HUES48 (cell line): ENCODE data around the gene UBTF.

ENCODE experiments used
- H3K27ac ChIP-seq: one replicate; pipeline ENCODE4 v1.7.0; 2013; ENCODE audit warnings: low read depth, low read length, inconsistent platforms
- H3K27me3 ChIP-seq: 2 replicates; pipeline ENCODE4 v1.6.1; 2013; ENCODE audit warnings: mild to moderate bottlenecking, low read length; ENCODE audit not compliant: control insufficient read depth, insufficient read depth
- H3K36me3 ChIP-seq: 2 replicates; pipeline ENCODE4 v1.6.1; 2013; ENCODE audit warnings: low read length; ENCODE audit not compliant: control insufficient read depth, insufficient read depth
- H3K4me1 ChIP-seq: 2 replicates; pipeline ENCODE4 v1.6.1; 2013; ENCODE audit warnings: mild to moderate bottlenecking, low read length; ENCODE audit not compliant: control insufficient read depth, insufficient read depth
- H3K4me3 ChIP-seq: 2 replicates; pipeline ENCODE4 v1.5.1; 2013; ENCODE audit warnings: mild to moderate bottlenecking, low read depth, low read length
- H3K9ac ChIP-seq: 2 replicates; pipeline ENCODE4 v1.6.1; 2013; ENCODE audit warnings: mild to moderate bottlenecking, low read depth, low read length, moderate library complexity
- H3K9me3 ChIP-seq: 2 replicates; pipeline ENCODE4 v1.6.1; 2013; ENCODE audit warnings: low read length; ENCODE audit not compliant: control insufficient read depth, insufficient read depth

Gene UBTF

DNA sequence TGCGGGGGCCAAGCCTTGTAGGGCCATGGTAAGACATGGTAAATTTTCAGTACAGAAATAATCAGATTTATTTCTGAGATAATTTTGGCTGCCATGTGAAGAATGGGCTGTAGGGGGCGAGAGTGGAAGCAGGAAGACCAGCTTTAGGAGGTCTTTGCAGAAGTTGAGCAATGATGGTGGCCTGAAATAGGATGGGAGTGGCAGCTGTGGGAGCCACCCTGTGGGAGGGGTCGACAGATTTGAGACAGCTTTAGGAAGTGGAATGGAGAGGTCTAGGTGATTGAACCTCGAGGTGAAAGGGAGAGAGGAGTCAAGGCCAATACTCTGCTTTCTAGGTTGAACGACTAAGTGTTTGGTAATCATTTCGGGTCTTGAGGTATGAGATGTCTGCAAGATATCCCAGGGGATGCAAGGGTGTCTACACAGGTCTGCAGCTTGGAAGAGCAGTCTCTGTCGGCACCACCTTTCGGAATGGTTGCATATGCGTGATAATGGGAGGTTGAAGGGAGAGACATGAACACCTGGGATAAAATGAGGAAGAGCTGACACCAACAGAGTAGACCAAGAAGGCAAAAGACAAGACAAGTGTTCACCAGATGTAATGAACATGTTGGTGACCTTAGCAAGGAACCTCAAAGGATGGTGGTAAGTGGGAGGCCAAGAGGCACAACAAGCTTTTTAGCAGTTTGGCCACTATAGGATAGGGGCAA, 15.6 kb downstream of the UBTF start:
- no peaks in the 10 kb centered on the region for H3K9me3 ChIP-seq
- no peak overlapping the region for H3K27ac ChIP-seq
- H3K27me3 ChIP-seq = no peaks in the 10 kb centered on the region
- no peak overlapping the region for H3K9ac ChIP-seq
- no peak overlapping the region for H3K4me3 ChIP-seq
- peaks cover 5% of the 10 kb centered on the region for H3K4me1 ChIP-seq
- H3K36me3 ChIP-seq = peaks cover 22% of the 10 kb centered on the region

DNA sequence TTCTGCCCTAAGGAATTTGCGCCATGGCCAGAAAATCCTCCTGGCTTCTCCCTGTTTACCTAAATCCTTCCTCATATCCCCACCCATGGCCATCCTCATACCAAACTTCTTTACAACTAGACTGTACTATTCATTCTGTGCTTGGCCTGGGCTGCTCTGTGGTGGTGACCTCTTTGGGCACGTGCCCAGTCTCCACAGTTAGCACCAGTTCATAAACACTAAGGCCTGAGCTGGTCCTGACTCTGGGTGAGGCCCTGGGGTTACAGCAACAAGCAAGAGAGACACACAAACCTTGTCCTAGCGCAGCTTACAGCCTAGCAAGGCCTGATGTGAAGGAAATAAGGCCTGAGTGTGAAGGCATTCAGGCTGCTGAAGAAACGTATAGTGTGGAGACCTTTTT, 16.7 kb downstream of the UBTF start:
- Histone ChIP-seq H3K4me1 (peaks cover 12% of the 10 kb centered on the region), H3K36me3 (peaks cover 13% of the 10 kb centered on the region), H3K27me3 (no peaks in the 10 kb centered on the region), H3K27ac (no peak overlapping the region), H3K9ac (no peak overlapping the region), H3K9me3 (no peaks in the 10 kb centered on the region), H3K4me3 (no peak overlapping the region)

DNA sequence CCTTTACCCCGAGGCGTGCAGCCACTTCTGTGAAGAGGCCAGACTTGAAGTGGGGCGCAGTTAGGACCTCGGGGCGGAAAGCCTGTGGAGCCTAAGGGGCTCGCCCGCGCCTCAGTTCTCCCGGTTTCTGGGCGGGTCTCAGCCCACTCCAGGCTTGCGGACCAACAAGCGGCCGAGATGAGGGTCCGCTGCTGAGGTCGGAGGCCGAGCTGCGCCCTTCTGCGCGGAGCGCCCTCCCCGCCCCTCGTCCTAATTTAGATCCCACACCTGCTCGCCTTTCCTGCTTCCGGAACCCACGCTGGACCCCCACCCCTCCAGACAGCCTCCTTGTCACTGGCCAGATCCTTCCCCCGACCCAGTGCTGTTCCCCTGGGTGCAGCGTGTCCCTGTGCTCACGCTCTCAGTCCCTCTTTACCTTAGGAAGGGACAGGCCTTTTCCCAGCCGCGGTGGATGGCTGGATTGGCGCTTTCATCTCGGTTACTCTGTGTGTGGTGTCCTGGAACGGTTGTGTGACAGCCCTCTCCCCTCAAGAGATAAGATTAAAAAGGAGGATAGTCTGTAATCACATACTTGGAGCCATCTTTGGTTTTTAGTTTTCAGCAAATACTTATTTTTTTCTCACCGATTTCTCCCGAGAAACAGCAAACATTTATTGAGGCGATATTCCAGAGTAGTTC, 18.9 kb downstream of the UBTF start:
- Histone ChIP-seq H3K4me1 (peaks cover 12% of the 10 kb centered on the region), H3K36me3 (peaks cover 19% of the 10 kb centered on the region), H3K4me3 (peak overlapping the region; percentile 90), H3K9me3 (no peaks in the 10 kb centered on the region), H3K9ac (peak overlapping the region; percentile 83), H3K27me3 (no peaks in the 10 kb centered on the region), H3K27ac (peak overlapping the region; percentile 98)

DNA sequence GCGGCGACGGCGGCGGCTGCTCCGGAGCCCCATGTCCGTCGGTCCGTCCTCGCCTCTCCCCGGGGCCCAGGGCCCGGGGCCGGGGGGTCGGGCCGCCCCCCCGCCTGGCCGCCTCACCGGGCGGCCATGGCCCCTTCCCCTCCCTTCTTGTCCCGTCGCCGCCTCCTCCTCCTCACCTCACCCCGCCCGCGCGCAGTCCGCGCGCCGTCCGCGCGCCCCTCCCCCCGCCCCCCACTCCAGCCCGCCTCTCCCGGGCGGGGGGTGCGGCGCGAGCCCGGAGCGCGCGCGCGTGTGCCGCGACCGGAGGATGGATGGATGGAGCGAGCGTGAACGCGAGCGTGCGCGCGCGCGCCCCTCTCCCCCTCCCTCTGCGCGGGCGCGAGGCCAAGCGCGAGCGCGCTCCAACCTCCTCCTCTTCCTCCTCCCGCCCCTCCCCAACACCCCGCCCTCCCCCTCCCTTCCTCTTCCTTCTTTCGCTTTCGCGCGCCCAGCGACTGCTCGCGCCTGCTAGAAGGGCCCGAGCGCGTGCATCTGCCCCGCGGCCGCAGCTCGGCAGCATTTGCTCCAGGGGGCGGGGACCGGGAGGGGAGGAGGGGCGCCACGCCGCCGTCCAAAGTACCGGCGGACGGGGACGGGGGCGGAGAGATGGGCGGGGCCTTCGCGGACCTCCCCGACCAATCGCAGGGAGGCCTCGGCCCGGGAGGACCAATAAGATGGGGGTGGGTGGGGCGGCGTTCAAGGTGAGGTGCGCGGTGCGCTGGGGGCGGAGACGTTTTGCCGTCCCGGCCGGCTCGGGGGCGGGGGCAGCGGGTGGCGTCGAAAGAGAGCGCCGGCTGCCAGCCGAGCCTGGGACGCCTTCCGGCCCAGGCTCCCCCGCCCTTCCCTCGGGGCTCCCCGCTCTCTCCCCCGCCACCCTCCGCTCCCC, 19.7 kb downstream of the UBTF start, which contains the start of gene ATXN7L3:
TSS of gene ATXN7L3 (minus strand) at position 332 of the 925 bp plus-strand sequence. CDS start 1,814 bp downstream, outside the sequence.
- Histone ChIP-seq H3K27me3 (no peaks in the 10 kb centered on the region), H3K4me1 (peaks cover 12% of the 10 kb centered on the region), H3K9me3 (no peaks in the 10 kb centered on the region), H3K27ac (peak within 1 kb of the TSS; percentile 98), H3K4me3 (peak within 1 kb of the TSS; percentile 92), H3K36me3 (peaks cover 27% of the 10 kb centered on the region), H3K9ac (peak within 1 kb of the TSS; percentile 83)

DNA sequence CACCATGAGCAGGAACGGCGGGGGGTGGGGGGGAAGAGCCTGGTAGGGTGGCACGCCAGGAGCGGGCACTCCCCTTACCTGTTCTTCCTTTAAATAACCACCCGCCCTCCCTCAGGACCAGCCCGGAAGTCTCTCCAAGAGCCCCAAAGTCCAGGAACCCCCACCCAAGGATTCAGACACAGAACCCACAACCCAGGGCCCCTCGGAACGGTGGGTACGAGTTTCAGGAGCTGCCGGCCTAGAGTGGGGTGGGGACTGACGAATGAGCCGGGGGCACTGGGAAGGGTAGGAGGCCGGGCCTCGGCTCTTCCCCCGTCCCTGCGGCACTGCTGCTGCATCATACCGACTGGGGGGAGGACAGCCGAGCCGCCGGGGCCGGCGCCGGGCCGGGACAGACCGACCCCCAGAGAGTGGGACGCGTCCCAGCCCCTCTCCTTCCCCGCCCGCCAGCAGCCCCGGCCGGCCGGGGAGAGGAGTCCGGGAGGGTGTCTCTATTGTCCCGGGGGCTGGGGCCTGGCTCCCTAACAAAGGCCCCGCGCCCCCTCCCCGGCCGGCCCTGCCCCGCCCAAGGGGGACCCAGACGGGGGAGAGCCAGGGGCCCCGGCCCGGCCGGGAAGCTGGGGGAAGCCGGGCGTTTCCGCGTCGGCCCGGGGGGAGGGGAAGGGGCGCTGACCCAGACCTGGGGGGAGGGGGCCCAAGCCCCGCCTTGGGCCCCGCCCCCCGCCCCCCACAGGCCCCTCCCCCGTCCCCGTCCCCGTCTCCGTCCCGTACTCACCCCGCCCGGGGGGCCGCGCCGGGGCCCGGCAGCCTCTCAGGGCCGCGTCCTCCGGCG, 20.5 kb downstream of the UBTF start:
- peak overlapping the region; percentile 93 for H3K27ac ChIP-seq
- H3K9me3 ChIP-seq = no peaks in the 10 kb centered on the region
- H3K27me3 ChIP-seq = no peaks in the 10 kb centered on the region
- peaks cover 36% of the 10 kb centered on the region for H3K36me3 ChIP-seq
- H3K4me3 ChIP-seq = peak overlapping the region; percentile 92
- H3K9ac ChIP-seq = peak overlapping the region; percentile 70
- peaks cover 9% of the 10 kb centered on the region for H3K4me1 ChIP-seq

DNA sequence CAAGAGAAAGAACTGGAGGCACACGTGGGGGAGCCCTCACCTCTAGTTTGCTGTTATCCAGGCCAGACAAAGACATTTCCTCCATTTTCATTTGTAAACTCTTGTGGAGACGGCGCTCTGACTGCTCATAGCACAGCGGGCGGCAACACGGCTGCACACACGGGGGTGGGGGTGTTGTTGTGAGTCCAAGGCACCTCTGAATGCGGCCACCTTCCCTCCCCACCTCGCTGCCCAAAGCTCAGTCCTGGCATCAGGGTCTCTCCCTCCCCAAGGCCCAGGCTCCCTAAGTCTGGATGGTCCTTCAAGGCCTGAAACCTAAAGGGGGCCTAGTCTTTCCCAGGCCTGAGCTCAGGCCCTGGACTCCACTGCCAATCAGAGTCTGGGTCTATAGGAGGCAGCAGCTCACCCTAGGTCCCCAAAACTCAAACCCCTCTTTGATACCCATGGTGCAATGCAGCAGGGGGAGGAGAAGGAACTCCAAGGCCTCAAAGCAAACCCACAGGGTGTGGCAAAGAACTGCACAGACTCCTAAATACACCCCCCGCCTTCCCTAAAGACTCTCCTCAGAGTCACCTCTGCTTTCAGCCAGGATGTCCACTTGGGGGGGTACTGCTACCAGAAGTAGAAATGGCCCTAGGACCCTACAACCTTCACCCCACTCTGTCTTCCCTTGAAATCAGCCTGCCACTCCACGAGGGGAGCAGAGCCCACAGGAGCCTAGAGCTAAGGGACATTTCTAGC, 21.3 kb downstream of the UBTF start:
- Histone ChIP-seq H3K9me3 (no peaks in the 10 kb centered on the region), H3K4me3 (peak overlapping the region; percentile 92), H3K27ac (peak overlapping the region; percentile 93), H3K4me1 (peaks cover 8% of the 10 kb centered on the region; the same call in 1 of the 2 replicates), H3K36me3 (peaks cover 44% of the 10 kb centered on the region), H3K9ac (peak overlapping the region; percentile 70; the same call in 1 of the 2 replicates), H3K27me3 (no peaks in the 10 kb centered on the region)

DNA sequence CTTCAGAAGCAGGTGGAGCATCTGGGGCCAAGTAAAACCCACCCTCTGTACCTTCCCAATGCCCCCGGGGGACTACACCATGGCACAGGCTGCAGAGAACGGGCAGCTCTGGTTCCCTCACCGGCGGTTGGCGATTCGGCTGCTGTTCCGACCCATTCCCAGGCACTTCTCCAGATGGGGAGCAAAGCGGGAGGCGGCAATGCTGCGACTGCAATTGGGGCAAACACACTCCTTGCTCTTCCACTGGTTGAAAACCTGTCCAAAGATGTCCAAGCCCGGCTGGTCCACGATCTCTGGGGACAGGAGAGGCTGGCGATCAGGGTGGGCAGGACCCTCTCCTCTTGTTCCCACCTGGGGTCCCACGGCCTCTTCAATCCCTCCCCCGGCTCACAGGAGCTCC, 22.4 kb downstream of the UBTF start:
- Histone ChIP-seq H3K27ac (no peak overlapping the region), H3K4me1 (peaks cover 19% of the 10 kb centered on the region), H3K9ac (no peak overlapping the region), H3K9me3 (no peaks in the 10 kb centered on the region), H3K36me3 (peaks cover 51% of the 10 kb centered on the region), H3K4me3 (no peak overlapping the region), H3K27me3 (no peaks in the 10 kb centered on the region)

DNA sequence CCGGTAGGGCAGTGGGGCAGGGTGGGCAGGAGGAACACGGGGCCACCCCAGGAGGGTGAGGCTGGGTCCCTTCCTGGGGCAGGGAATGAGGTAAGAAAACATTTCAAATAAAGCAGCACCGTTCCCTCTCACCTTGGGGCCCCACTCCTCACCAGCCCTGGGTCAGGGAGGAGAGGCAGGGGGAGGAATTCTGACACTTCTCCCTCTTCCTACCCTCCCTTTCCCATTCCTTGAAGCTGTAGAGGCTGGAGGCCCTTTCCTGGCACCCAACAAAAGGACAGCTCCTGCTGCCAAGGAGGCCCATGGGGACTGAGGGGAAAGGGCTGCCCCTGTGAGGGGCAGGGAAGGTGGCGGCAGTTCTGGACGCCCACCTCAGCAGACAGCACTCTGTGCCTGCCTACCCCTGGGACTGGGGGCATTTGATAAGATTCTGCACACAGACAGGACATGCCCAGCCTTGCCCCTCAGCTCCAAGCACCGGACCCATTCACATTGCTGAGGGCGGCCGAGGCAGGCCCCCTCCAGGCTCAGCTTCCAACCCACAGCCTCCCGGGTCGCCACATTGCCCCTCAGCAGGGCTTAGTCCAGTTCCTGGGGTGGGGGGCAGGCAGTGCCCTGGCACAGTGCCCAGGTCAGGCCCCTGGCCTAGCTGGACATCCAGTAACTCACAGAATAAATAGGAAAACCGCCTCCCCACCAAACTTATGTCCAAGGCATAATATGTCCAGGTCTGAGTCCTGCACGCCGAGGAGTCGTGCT, 26.0 kb downstream of the UBTF start:
- Histone ChIP-seq H3K9me3 (no peaks in the 10 kb centered on the region), H3K27ac (no peak overlapping the region), H3K9ac (no peak overlapping the region), H3K4me1 (peaks cover 31% of the 10 kb centered on the region), H3K36me3 (peaks cover 66% of the 10 kb centered on the region), H3K4me3 (no peak overlapping the region), H3K27me3 (no peaks in the 10 kb centered on the region)

DNA sequence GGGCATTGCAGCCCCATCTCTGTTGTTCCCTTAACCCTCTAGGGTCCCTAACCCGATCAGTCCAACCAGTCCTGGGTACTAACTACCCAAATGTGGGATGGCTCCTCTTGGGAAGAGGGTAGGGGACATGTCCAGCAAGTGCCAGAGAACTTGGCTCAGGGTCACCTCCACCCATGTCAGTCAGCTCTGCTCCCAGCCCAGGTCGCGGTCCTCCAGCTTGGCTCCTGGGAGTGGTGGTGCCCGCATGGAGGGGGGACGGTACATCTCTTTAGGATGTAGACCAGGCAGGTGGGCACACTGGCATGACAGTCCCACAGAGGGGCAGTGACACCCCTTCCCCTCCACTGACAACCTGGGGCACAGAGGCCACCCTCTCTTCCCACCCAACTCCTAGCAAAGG, 26.7 kb downstream of the UBTF start:
- Histone ChIP-seq H3K27me3 (no peaks in the 10 kb centered on the region), H3K4me1 (peaks cover 24% of the 10 kb centered on the region), H3K36me3 (peaks cover 64% of the 10 kb centered on the region), H3K27ac (peak overlapping the region; percentile 69), H3K9ac (no peak overlapping the region), H3K9me3 (no peaks in the 10 kb centered on the region), H3K4me3 (no peak overlapping the region)
